K562 (cell line): ENCODE results near the gene FAM151A. TPM values are rescaled to one million over a fixed set of nuclear protein-coding genes. Genes with fewer than 3 reads are reported as not detected.

ENCODE experiments used
- ATAC-seq: fragments of 200-7000 bp; cut with Tn5 transposase; 3 replicates; pipeline ENCODE4 v1.9.1; 2020; ENCODE audit warnings: moderate library complexity
- BruUV-seq: library from RNA; stranded (reverse); fragments of 400-500 nt; replicated peaks from 2 replicates; lab custom pipeline; 2021; lab: Mats Ljungman, UMichigan
- CTCF ChIA-PET: fragments of 300-600 bp; formaldehyde crosslinking; extraction: SDS; loops from one replicate; lab custom pipeline; 2021; ENCODE audit warnings: low intra/inter-chr PET ratio; lab: Yijun Ruan, JAX
- POLR2A ChIA-PET: fragments of 300-600, 350-650 bp; sonication (Branson Sonifier 250); formaldehyde crosslinking; extraction: SDS; loops from one replicate; lab custom pipeline; 2021; ENCODE audit warnings: antibody characterized with exemption, inconsistent platforms; lab: Yijun Ruan, JAX
- DNase-seq, 4 experiments: peaks; one replicate each; pipeline versions ENCODE4 v3.0.0 to v3.0.0-alpha.2; 2011 to 2018; ENCODE audit warnings: low spot score in 3 of 4, mixed read lengths in 3 of 4; ENCODE audit errors: extremely low read depth in 1 of 4
- FAIRE-seq: peaks from 2 replicates; lab custom pipeline; 2011; peaks lifted over from hg19 to GRCh38; lab: Jason Lieb, UNC
- H2AFZ ChIP-seq: 2 replicates; pipeline ENCODE4 v1.6.0; 2011; ENCODE audit warnings: low read depth, low read length, control low read depth, inconsistent platforms
- H3K27ac ChIP-seq: fragments of 200-600 bp; 3 replicates; pipeline ENCODE4 v1.8.0; 2011; ENCODE audit warnings: low read depth, mild to moderate bottlenecking, control low read depth, inconsistent platforms, low read length, moderate library complexity, mixed read lengths; ENCODE audit errors: extremely low read depth
- H3K27me3 ChIP-seq, 2 experiments: fragments of 300-600 bp in 1 of 2; 2 replicates in 1 of 2; 3 replicates in 1 of 2; pipeline versions ENCODE4 v1.6.0 to v1.8.0; 2011; ENCODE audit warnings: inconsistent platforms in 2 of 2, low read length in 2 of 2, mild to moderate bottlenecking in 1 of 2, mixed read lengths in 1 of 2, moderate library complexity in 1 of 2; ENCODE audit not compliant: control insufficient read depth in 2 of 2, insufficient read depth in 2 of 2
- H3K36me3 ChIP-seq: fragments of 300-600 bp; 3 replicates; pipeline ENCODE4 v1.8.0; 2011; ENCODE audit warnings: mild to moderate bottlenecking, low read length, inconsistent platforms; ENCODE audit not compliant: control insufficient read depth, insufficient read depth
- H3K4me1 ChIP-seq, 2 experiments: fragments of 200-600 bp in 1 of 2; replicated peaks in 1 of 2; 2 replicates in 1 of 2; 3 replicates in 1 of 2; pipeline versions ENCODE4 v1.5.1 to v1.8.0; 2011; ENCODE audit warnings: inconsistent platforms in 2 of 2, low read length in 2 of 2, mild to moderate bottlenecking in 1 of 2, mixed read lengths in 1 of 2, moderate library complexity in 1 of 2; ENCODE audit not compliant: control insufficient read depth in 2 of 2, insufficient read depth in 2 of 2
- H3K4me2 ChIP-seq: 2 replicates; pipeline ENCODE4 v1.6.1; 2011; ENCODE audit warnings: low read length, control low read depth, inconsistent platforms, mixed read lengths; ENCODE audit not compliant: insufficient read depth
- H3K4me3 ChIP-seq: fragments of 200-600 bp; sonication (generic), shearing (Covaris generic); 2 replicates; pipeline ENCODE4 v1.5.1; 2016; ENCODE audit warnings: control low read depth, inconsistent platforms
- H3K79me2 ChIP-seq: fragments of 200-600 bp; 3 replicates; pipeline ENCODE4 v1.8.0; 2011; ENCODE audit warnings: low read length, inconsistent platforms; ENCODE audit not compliant: control insufficient read depth, insufficient read depth
- H3K9ac ChIP-seq, 2 experiments: 2 replicates each; pipeline versions ENCODE4 v1.6.0 to v1.6.1; 2011; ENCODE audit warnings: low read depth in 2 of 2, low read length in 2 of 2, control low read depth in 1 of 2, inconsistent platforms in 1 of 2, mild to moderate bottlenecking in 1 of 2, mixed read lengths in 1 of 2; ENCODE audit not compliant: insufficient read depth in 1 of 2
- H3K9me1 ChIP-seq: one replicate; pipeline ENCODE4 v1.6.0; 2011; ENCODE audit warnings: inconsistent platforms, mild to moderate bottlenecking, low read length, moderate library complexity; ENCODE audit not compliant: control insufficient read depth, insufficient read depth
- H3K9me3 ChIP-seq: replicated peaks from 2 replicates; pipeline ENCODE4 v1.5.1; 2011; ENCODE audit warnings: low read depth, low read length, inconsistent platforms; ENCODE audit not compliant: control insufficient read depth, insufficient read depth
- H4K20me1 ChIP-seq: replicated peaks from 2 replicates; pipeline ENCODE4 v1.6.1; 2011; ENCODE audit warnings: low read length, inconsistent platforms, mixed read lengths; ENCODE audit not compliant: control insufficient read depth, insufficient read depth
- DEAF1 ChIP-seq: fragments of 450-650 bp; formaldehyde crosslinking; IDR thresholded peaks from 2 replicates; pipeline ENCODE4 v1.4.0; 2020; ENCODE audit warnings: mild to moderate bottlenecking, moderate library complexity
- ETV1 ChIP-seq: fragments of 450-650 bp; conservative IDR thresholded peaks from 2 replicates; pipeline ENCODE4 v1.6.1; 2016; ENCODE audit warnings: missing genetic modification characterization, control low read depth, low read depth, missing compliant biosample characterization
- GABPB1 ChIP-seq: sonication (generic); formaldehyde crosslinking; IDR thresholded peaks from 2 replicates; pipeline ENCODE4 v1.8.0; 2022; ENCODE audit warnings: mild to moderate bottlenecking, missing genetic modification reagents
- OTX1 ChIP-seq: fragments of 450-650 bp; formaldehyde crosslinking; IDR thresholded peaks from 2 replicates; pipeline ENCODE4 v1.4.0; 2022; ENCODE audit warnings: mild to moderate bottlenecking
- PATZ1 ChIP-seq: fragments of 250-450 bp; sonication (Bioruptor Pico); IDR thresholded peaks from 2 replicates; pipeline ENCODE4 v1.5.0; 2020; ENCODE audit warnings: mild to moderate bottlenecking, borderline replicate concordance
- RAD21 ChIP-seq, 2 experiments: fragments of 250-450 bp in 1 of 2; fragments of 450-650 bp in 1 of 2; sonication (Bioruptor Pico) in 1 of 2; formaldehyde crosslinking in 1 of 2; IDR thresholded peaks in 1 of 2; conservative IDR thresholded peaks in 1 of 2; 2 replicates each; pipeline versions ENCODE4 v1.4.0 to v1.8.0; 2020 to 2022; ENCODE audit warnings: mild to moderate bottlenecking in 2 of 2, moderate library complexity in 1 of 2
- RBM39 ChIP-seq: fragments of 200-400 bp; formaldehyde crosslinking; optimal IDR thresholded peaks from 2 replicates; pipeline ENCODE3; 2018; ENCODE audit warnings: low read depth, low read length
- RFX1 ChIP-seq: fragments of 450-650 bp; IDR thresholded peaks from 2 replicates; pipeline ENCODE4 v1.6.1; 2016; ENCODE audit warnings: mild to moderate bottlenecking, moderate library complexity
- SMARCB1 ChIP-seq: IDR thresholded peaks from 2 replicates; pipeline ENCODE4 v1.6.1; 2011; ENCODE audit warnings: improper control_type of control experiment, low read depth; ENCODE audit not compliant: insufficient read length
- SREBF1 ChIP-seq: fragments of 150-350 bp; IDR thresholded peaks from 2 replicates; pipeline ENCODE4 v1.6.1; 2014; ENCODE audit warnings: antibody characterized with exemption, low read depth, low read length, borderline replicate concordance
- ZBTB26 ChIP-seq: fragments of 450-650 bp; formaldehyde crosslinking; IDR thresholded peaks from 2 replicates; pipeline ENCODE4 v1.4.0; 2022; ENCODE audit warnings: missing genetic modification characterization
- ZNF133 ChIP-seq: fragments of 250-450 bp; sonication (Bioruptor Pico); IDR thresholded peaks from 2 replicates; pipeline ENCODE4 v1.4.0; 2020; ENCODE audit warnings: mild to moderate bottlenecking
- ZNF586 ChIP-seq: fragments of 450-650 bp; formaldehyde crosslinking; conservative IDR thresholded peaks from 2 replicates; pipeline ENCODE4 v1.4.0; 2020; ENCODE audit warnings: mild to moderate bottlenecking, moderate library complexity
- ZNF766 ChIP-seq: fragments of 200-800 bp; sonication (Bioruptor generic); conservative IDR thresholded peaks from 2 replicates; pipeline ENCODE4 v1.6.1; 2016; ENCODE audit warnings: missing genetic modification characterization, missing compliant biosample characterization
- WGBS: fragments of 100-300 bp; shearing (Covaris generic); methylation state at CpG from one replicate; pipeline ENCODE4 v1.1.6; 2016; ENCODE audit warnings: low coverage, mixed read lengths; ENCODE audit not compliant: insufficient coverage; ENCODE audit errors: missing lambda C conversion rate; 5-methylcytosine and 5-hydroxymethylcytosine counted together
- in situ Hi-C: fragments of 300-500 bp; cut with MboI; formaldehyde crosslinking; loops from 4 replicates; pipeline ENCODE4 v1.15.0; 2018; ENCODE audit warnings: inconsistent platforms, mixed read lengths
- intact Hi-C: fragments of 100-400 bp; cut with micrococcal nuclease; formaldehyde crosslinking; loops from 2 replicates; pipeline ENCODE4 v1.14.2; 2022
- polyA plus RNA-seq, 8 experiments: library from polyadenylated mRNA; depleted of rRNA in 4 of 8; stranded (reverse) in 5 of 8; unstranded in 3 of 8; fragments of >200 nt; fragmentation: Nextera tagmentation in 2 of 8; fragmentation: Illumina TruSeq in 1 of 8; extraction: Ambion mirVana in 2 of 8; extraction: Trizol in 1 of 8; gene quantifications; 2 replicates each; pipeline versions ENCODE4 v1.2.1 to v1.2.3, GENCODE V29; 2011 to 2014; ENCODE audit warnings: inconsistent platforms in 1 of 8, missing spikeins in 1 of 8
- total RNA-seq, 7 experiments: library from RNA; depleted of rRNA in 6 of 7; stranded (reverse); fragments of >200 nt in 6 of 7; fragmentation: Illumina TruSeq in 2 of 7; extraction: Trizol in 2 of 7; gene quantifications; 2 replicates each; pipeline versions ENCODE4 v1.2.1 to v1.2.3, GENCODE V29; 2011 to 2021; ENCODE audit warnings: low replicate concordance in 1 of 7

Gene FAM151A
- total and polyA plus RNA-seq, 9 of the 15 experiments (the other 6 are each of a cell fraction or from before 2014, with no cell fraction given), result not detected

- FAIRE-seq, result no peak
- Histone ChIP-seq H3K27me3 (peaks cover 9 to 42% of the 10 kb centered on the region in 2 experiments; a peak in 4 of 5 replicates), H3K4me2 (no peak overlapping the region), H3K4me3 (no peak overlapping the region), H3K9ac (no peak overlapping the region), H3K27ac (no peak overlapping the region)
- intact Hi-C loops, result no loop called here
- WGBS, result 5% methylated on average over 7 of the region's 8 CpGs
- TF ChIP-seq ZNF133, result no peak
- no peak for TF ChIP-seq SMARCB1
- no peak for TF ChIP-seq RBM39
- no peak for TF ChIP-seq ZNF586 (CRISPR knock-in tag)
- TF ChIP-seq ETV1 (tag), result peak; percentile 69
- no peak for TF ChIP-seq GABPB1 (CRISPR knock-in tag)
- TF ChIP-seq ZBTB26 (CRISPR knock-in tag), result no peak
- TF ChIP-seq SREBF1, result no peak
- TF ChIP-seq RFX1, result peak; percentile 74
- TF ChIP-seq DEAF1 (CRISPR knock-in tag), result no peak
- TF ChIP-seq RAD21 (CRISPR knock-in tag; conservative IDR thresholded peaks at IDR 0.05 in 1 of 2, IDR thresholded peaks at IDR 0.05 in 1 of 2), result peak in 1 of 2 experiments; percentile 5; a peak in 1 of 4 replicates
- TF ChIP-seq OTX1 (CRISPR knock-in tag), result no peak
- TF ChIP-seq PATZ1 (CRISPR knock-in tag), result no peak
- TF ChIP-seq ZNF766 (CRISPR knock-in tag), result no peak
- TF ChIP-seq, all 486 proteins: peak for 3
- DNase-seq, result no peak
- in situ Hi-C loops, result no loop called here
- Histone ChIP-seq H3K9me3 (no peaks in the 10 kb centered on the region), H3K79me2 (no peaks in the 10 kb centered on the region), H4K20me1 (no peaks in the 10 kb centered on the region), H2AFZ (no peak overlapping the region), H3K36me3 (no peaks in the 10 kb centered on the region), H3K4me1 (peaks cover 8% of the 10 kb centered on the region in 2 experiments; a peak in 4 of 5 replicates), H3K9me1 (no peaks in the 10 kb centered on the region)
- no TSS peak for BruUV-seq
- peak; percentile 28; the same call in 2 of the 3 replicates for ATAC-seq
- POLR2A ChIA-PET, result interaction anchor here (0.6 to 1.0 kb wide), 5 partner anchors 56 to 869 kb away, joined by 3 to 4 read pairs (median 3); partner anchors contain the start of gene TMEM59
- CTCF ChIA-PET, result no interaction called here
Observed at GRCh38 chr1:54571803-54572541, 51.4 kb downstream of the FAM151A start.
